Measurements from ENCODE around the gene LYZL6. TPM values are rescaled to one million over a fixed set of nuclear protein-coding genes. Genes with fewer than 3 reads are reported as not detected.
"Not testable (repeated sequence)": the region's sequence is repeated elsewhere in the genome, so short reads cannot be mapped to it uniquely, and the experiment has no call there.

Gene LYZL6
- total RNA-seq, 1 donor from 2014 or later, result not detected

GRCh38 chr17:35900708-35901480, 42.6 kb downstream of the LYZL6 start:
- no peaks in the 10 kb centered on the region for H3K27me3 ChIP-seq (ENCODE audit: low read depth)
- H3K36me3 ChIP-seq, result no peaks in the 10 kb centered on the region
- intact Hi-C loops (cut with DNase I), result no loop called here
- peak overlapping the region; percentile 18 for H3K27ac ChIP-seq
- no peak overlapping the region for H3K4me3 ChIP-seq
- no peak for TF ChIP-seq CTCF (IDR thresholded peaks at IDR 0.05)
- no peaks in the 10 kb centered on the region for H3K9me3 ChIP-seq
- DNase-seq (no peak), ATAC-seq (no peak)
- H3K4me1 ChIP-seq, result no peaks in the 10 kb centered on the region

GRCh38 chr17:35900280-35900679, 43.2 kb downstream of the LYZL6 start:
- intact Hi-C loops (cut with DNase I), result no loop called here
- no peak for DNase-seq
- H3K9me3 ChIP-seq, result no peaks in the 10 kb centered on the region
- no peak overlapping the region for H3K4me3 ChIP-seq
- H3K27me3 ChIP-seq (ENCODE audit: low read depth), result no peaks in the 10 kb centered on the region
- H3K36me3 ChIP-seq, result no peaks in the 10 kb centered on the region
- TF ChIP-seq CTCF (IDR thresholded peaks at IDR 0.05), result no peak
- no peaks in the 10 kb centered on the region for H3K4me1 ChIP-seq
- no peak overlapping the region for H3K27ac ChIP-seq
- no peak for ATAC-seq

GRCh38 chr17:35898283-35899070, 45.0 kb downstream of the LYZL6 start:
- no peaks in the 10 kb centered on the region for H3K36me3 ChIP-seq
- ATAC-seq (peak; percentile 33 to 58), DNase-seq (peak; percentile 55)
- H3K4me1 ChIP-seq, result no peaks in the 10 kb centered on the region
- no peaks in the 10 kb centered on the region for H3K27me3 ChIP-seq (ENCODE audit: low read depth)
- TF ChIP-seq CTCF (IDR thresholded peaks at IDR 0.05), result no peak
- H3K27ac ChIP-seq, result no peak overlapping the region
- H3K4me3 ChIP-seq, result no peak overlapping the region
- H3K9me3 ChIP-seq, result no peaks in the 10 kb centered on the region
- intact Hi-C loops (cut with DNase I), result no loop called here

- H3K4me1 ChIP-seq; H3K27ac ChIP-seq; H3K27me3 ChIP-seq (ENCODE audit: low read depth); H3K4me3 ChIP-seq; H3K36me3 ChIP-seq; DNase-seq; intact Hi-C loops (cut with DNase I); H3K9me3 ChIP-seq; ATAC-seq: not testable (repeated sequence)
These were observed 45.7 kb downstream of the LYZL6 start for GRCh38 chr17:35897772-35898171.

- H3K27me3 ChIP-seq (ENCODE audit: low read depth), result no peaks in the 10 kb centered on the region
- ATAC-seq (peak; percentile 63 to 70), DNase-seq (no peak)
- TF ChIP-seq CTCF (IDR thresholded peaks at IDR 0.05), result no peak
- no peaks in the 10 kb centered on the region for H3K9me3 ChIP-seq
- no peaks in the 10 kb centered on the region for H3K36me3 ChIP-seq
- no peaks in the 10 kb centered on the region for H3K4me1 ChIP-seq
- intact Hi-C loops (cut with DNase I), result no loop called here
- H3K27ac ChIP-seq, result no peak overlapping the region
- no peak overlapping the region for H3K4me3 ChIP-seq
These were observed 47.6 kb downstream of the LYZL6 start for GRCh38 chr17:35895636-35896587.
